PC-3 (cell line): ENCODE results near the gene STK25. TPM values are rescaled to one million over a fixed set of nuclear protein-coding genes. Genes with fewer than 3 reads are reported as not detected.

Source experiments
- ATAC-seq: fragments of 200-7000 bp; cut with Tn5 transposase; 2 replicates; pipeline ENCODE4 v1.9.1; 2020; ENCODE audit warnings: mild to moderate bottlenecking, moderate library complexity
- BruUV-seq: library from RNA; stranded (reverse); fragments of 400-500 nt; replicated peaks from 2 replicates; lab custom pipeline; 2021; lab: Mats Ljungman, UMichigan
- CTCF ChIA-PET: fragments of 300-600 bp; sonication (Branson Sonifier 250); formaldehyde crosslinking; loops from one replicate; lab custom pipeline; 2022; ENCODE audit warnings: antibody characterized with exemption; lab: Charles Lee
- POLR2A ChIA-PET: fragments of 300-600 bp; sonication (Branson Sonifier 250); formaldehyde crosslinking; loops from one replicate; lab custom pipeline; 2022; ENCODE audit warnings: antibody characterized with exemption; ENCODE audit not compliant: unreplicated experiment; lab: Charles Lee
- DNase-seq: peaks from one replicate; pipeline ENCODE4 v3.0.0-alpha.2; 2015
- H2AFZ ChIP-seq: fragments of 300-600 bp; sonication (generic); 2 replicates; pipeline ENCODE4 v1.6.0; 2016; ENCODE audit warnings: antibody characterized with exemption, low read length
- H3F3A ChIP-seq: fragments of 300-600 bp; sonication (generic); one replicate; pipeline ENCODE4 v1.6.0; 2017; ENCODE audit warnings: antibody characterized with exemption, low read length, control low read depth, mild to moderate bottlenecking; ENCODE audit not compliant: unreplicated experiment
- H3K27ac ChIP-seq: fragments of 300-600 bp; sonication (generic); 2 replicates; pipeline ENCODE4 v1.5.1; 2016; ENCODE audit warnings: mild to moderate bottlenecking, low read length
- H3K27me3 ChIP-seq: fragments of 300-600 bp; sonication (generic); 2 replicates; pipeline ENCODE4 v1.6.1; 2016; ENCODE audit warnings: low read length, mixed read lengths
- H3K36me3 ChIP-seq: fragments of 300-600 bp; sonication (generic); 2 replicates; pipeline ENCODE4 v1.6.1; 2016; ENCODE audit warnings: low read depth, mixed run types, low read length, mixed read lengths
- H3K4me1 ChIP-seq: fragments of 300-600 bp; sonication (generic); 2 replicates; pipeline ENCODE4 v1.5.1; 2016; ENCODE audit warnings: low read length; ENCODE audit not compliant: insufficient read depth
- H3K4me2 ChIP-seq: fragments of 300-600 bp; sonication (generic); 2 replicates; pipeline ENCODE4 v1.6.0; 2016; ENCODE audit warnings: low read length
- H3K4me3 ChIP-seq: fragments of 300-600 bp; sonication (generic); 2 replicates; pipeline ENCODE4 v1.5.1; 2016; ENCODE audit warnings: mild to moderate bottlenecking, low read length, mixed read lengths
- H3K79me2 ChIP-seq: fragments of 300-600 bp; sonication (generic); 2 replicates; pipeline ENCODE4 v1.6.1; 2017; ENCODE audit warnings: low read length, mixed read lengths
- H3K9ac ChIP-seq: fragments of 300-600 bp; sonication (generic); 2 replicates; pipeline ENCODE4 v1.6.0; 2016; ENCODE audit warnings: mild to moderate bottlenecking, low read length
- H3K9me2 ChIP-seq: fragments of 300-600 bp; sonication (generic); replicated peaks from 2 replicates; pipeline ENCODE4 v1.6.1; 2016; ENCODE audit warnings: mixed run types, low read length, mixed read lengths
- H3K9me3 ChIP-seq: fragments of 300-600 bp; sonication (generic); 2 replicates; pipeline ENCODE4 v1.6.1; 2016; ENCODE audit warnings: low read length, mixed read lengths
- H4K20me1 ChIP-seq: fragments of 300-600 bp; sonication (generic); 2 replicates; pipeline ENCODE4 v1.6.1; 2016; ENCODE audit warnings: low read length, mixed read lengths
- EZH2 ChIP-seq: fragments of 300-600 bp; sonication (generic); IDR thresholded peaks from one replicate; pipeline ENCODE4 v1.6.1; 2017; ENCODE audit warnings: antibody characterized with exemption, mild to moderate bottlenecking, low read length; ENCODE audit not compliant: unreplicated experiment
- EZH2phosphoT487 ChIP-seq: fragments of 300-600 bp; sonication (generic); IDR thresholded peaks from 2 replicates; pipeline ENCODE4 v1.6.1; 2018; ENCODE audit warnings: mild to moderate bottlenecking, antibody characterized with exemption, low read length, borderline replicate concordance
- intact Hi-C: fragments of 100-400 bp; cut with micrococcal nuclease; formaldehyde crosslinking; loops from 2 replicates; pipeline ENCODE4 v1.9.0; 2023
- total RNA-seq: library from RNA; depleted of rRNA; stranded (reverse); fragments of >200 nt; gene quantifications from 2 replicates; pipeline ENCODE4 v1.2.3, GENCODE V29; 2014
- TF ChIP-seq, protein P1 (sequence below): fragments of 300-600 bp; sonication (generic); conservative IDR thresholded peaks from 2 replicates; pipeline ENCODE4 v1.5.1; 2017; ENCODE audit warnings: antibody characterized with exemption, low read depth, mild to moderate bottlenecking, low read length

Gene STK25
- total RNA-seq, 1 experiment from 2014 or later = 198 TPM

DNA sequence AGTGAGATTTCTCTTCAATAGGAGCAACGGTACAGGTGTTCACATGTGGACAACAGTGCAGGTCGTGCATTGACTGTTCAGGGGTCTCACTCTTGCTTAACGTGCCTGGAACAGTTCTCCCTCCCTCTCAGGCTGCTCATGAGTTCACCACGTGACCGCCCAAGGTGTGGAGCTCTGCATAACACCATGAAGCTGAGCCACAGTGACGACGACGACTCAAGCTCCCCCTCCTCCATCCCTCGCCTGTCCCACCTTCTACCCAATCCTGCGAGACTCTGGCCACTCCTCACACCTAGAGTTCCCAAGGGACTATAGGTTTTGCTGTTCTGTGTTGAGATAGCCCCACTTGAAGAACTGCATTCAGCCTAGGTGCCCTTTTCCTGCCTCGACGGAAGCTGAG lies 42.8 kb downstream of the STK25 start:
- Histone ChIP-seq H3K27me3 (no peaks in the 10 kb centered on the region), H3K9me3 (no peaks in the 10 kb centered on the region), H3K36me3 (no peaks in the 10 kb centered on the region), H4K20me1 (no peaks in the 10 kb centered on the region), H3K4me1 (no peaks in the 10 kb centered on the region), H3K27ac (no peak overlapping the region), H3K79me2 (no peaks in the 10 kb centered on the region), H3K4me2 (no peak overlapping the region), H3K9me2 (no peaks in the 10 kb centered on the region), H3K9ac (no peak overlapping the region), H3F3A (no peaks in the 10 kb centered on the region), H2AFZ (no peak overlapping the region), H3K4me3 (no peak overlapping the region)
- ChIA-PET POLR2A (no interaction called here), CTCF (no interaction called here)
- BruUV-seq = no TSS peak
- DNase-seq (no peak), ATAC-seq (no peak)
- intact Hi-C loops = no loop called here
- TF ChIP-seq, protein P1, sequence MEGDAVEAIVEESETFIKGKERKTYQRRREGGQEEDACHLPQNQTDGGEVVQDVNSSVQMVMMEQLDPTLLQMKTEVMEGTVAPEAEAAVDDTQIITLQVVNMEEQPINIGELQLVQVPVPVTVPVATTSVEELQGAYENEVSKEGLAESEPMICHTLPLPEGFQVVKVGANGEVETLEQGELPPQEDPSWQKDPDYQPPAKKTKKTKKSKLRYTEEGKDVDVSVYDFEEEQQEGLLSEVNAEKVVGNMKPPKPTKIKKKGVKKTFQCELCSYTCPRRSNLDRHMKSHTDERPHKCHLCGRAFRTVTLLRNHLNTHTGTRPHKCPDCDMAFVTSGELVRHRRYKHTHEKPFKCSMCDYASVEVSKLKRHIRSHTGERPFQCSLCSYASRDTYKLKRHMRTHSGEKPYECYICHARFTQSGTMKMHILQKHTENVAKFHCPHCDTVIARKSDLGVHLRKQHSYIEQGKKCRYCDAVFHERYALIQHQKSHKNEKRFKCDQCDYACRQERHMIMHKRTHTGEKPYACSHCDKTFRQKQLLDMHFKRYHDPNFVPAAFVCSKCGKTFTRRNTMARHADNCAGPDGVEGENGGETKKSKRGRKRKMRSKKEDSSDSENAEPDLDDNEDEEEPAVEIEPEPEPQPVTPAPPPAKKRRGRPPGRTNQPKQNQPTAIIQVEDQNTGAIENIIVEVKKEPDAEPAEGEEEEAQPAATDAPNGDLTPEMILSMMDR = no peak
- TF ChIP-seq EZH2phosphoT487 = no peak
- TF ChIP-seq EZH2 = no peak

DNA sequence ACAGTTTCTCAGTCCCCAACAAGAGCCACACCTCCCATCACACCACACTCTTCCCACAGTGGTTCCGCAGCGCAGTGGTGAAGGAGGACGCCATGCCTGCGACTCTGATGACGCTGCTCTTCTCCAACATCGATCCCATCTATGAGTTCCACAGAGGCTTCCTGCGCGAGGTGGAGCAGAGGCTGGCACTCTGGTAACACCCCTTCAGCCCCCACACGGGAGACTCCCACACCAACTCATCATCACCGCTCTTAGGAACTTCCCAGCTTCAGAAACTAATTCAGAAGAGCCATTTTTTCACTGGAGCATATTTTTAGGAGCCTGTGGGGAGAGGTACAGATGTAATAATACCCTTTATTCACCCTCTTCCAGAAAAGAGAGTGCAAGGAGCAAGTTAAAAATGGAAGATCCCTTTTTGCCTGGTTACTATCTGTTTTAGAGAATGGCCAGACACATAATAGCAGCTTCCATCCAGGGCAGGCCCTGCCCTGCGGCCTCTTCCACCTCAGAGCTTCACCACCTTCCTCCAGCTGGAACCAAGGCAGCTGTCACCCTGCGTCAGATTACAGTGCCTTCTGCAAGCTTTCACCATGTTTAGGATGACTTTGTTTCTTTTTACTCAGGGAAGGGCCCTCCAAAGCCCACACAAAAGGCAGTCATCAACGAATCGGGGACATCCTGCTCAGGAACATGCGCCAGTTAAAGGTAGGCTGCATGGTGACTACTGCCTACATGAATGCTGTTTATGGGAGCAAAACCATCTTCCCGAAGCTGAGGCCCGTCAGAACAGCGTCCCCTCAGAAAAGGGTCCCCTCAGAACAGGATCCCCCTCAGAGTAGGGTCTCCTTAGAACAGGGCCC lies 44.9 kb downstream of the STK25 start:
- ChIA-PET POLR2A (no interaction called here), CTCF (no interaction called here)
- H2AFZ ChIP-seq = no peak overlapping the region
- no peaks in the 10 kb centered on the region for H3K27me3 ChIP-seq
- no peak for ATAC-seq
- no peaks in the 10 kb centered on the region for H3K9me3 ChIP-seq
- no peak overlapping the region for H3K9ac ChIP-seq
- H3K79me2 ChIP-seq = no peaks in the 10 kb centered on the region
- no peaks in the 10 kb centered on the region for H3K9me2 ChIP-seq
- H3K4me2 ChIP-seq = no peak overlapping the region
- no TSS peak for BruUV-seq
- no peak for DNase-seq
- no peak overlapping the region for H3K4me3 ChIP-seq
- no peaks in the 10 kb centered on the region for H4K20me1 ChIP-seq
- no peaks in the 10 kb centered on the region for H3K4me1 ChIP-seq
- intact Hi-C loops = no loop called here
- no peaks in the 10 kb centered on the region for H3F3A ChIP-seq
- no peaks in the 10 kb centered on the region for H3K36me3 ChIP-seq
- H3K27ac ChIP-seq = no peak overlapping the region
- TF ChIP-seq, protein P1 = no peak
- no peak for TF ChIP-seq EZH2
- TF ChIP-seq EZH2phosphoT487 = no peak
